Raji (cell line): ENCODE data around the gene ZC2HC1C.
A peak's percentile ranks its signal among the peaks of the same experiment; 100 is the strongest.

Source experiments
- POLR2A ChIP-seq: IDR thresholded peaks from 2 replicates; pipeline ENCODE4 v1.6.1; 2011; ENCODE audit warnings: low read depth, low read length, control low read depth; ENCODE audit not compliant: insufficient read depth

Gene ZC2HC1C, protein sequence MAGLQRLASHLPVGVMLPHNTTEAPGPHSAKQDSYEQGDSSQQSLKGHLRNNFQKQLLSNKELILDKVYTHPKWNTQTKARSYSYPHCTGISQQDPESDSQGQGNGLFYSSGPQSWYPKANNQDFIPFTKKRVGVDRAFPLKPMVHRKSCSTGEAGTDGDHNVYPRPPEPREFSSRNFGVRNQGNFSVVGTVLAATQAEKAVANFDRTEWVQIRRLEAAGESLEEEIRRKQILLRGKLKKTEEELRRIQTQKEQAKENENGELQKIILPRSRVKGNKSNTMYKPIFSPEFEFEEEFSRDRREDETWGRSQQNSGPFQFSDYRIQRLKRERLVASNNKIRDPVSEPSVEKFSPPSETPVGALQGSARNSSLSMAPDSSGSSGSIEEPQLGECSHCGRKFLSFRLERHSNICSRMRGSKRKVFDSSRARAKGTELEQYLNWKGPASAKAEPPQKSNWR

GRCh38 chr14:75069121-75069810 lies at the start of gene ZC2HC1C:
Gene ZC2HC1C (plus strand): TSS chr14:75069641. CDS start chr14:75070574, 933 bp downstream.
- TF ChIP-seq POLR2A: peak; percentile 59

DNA sequence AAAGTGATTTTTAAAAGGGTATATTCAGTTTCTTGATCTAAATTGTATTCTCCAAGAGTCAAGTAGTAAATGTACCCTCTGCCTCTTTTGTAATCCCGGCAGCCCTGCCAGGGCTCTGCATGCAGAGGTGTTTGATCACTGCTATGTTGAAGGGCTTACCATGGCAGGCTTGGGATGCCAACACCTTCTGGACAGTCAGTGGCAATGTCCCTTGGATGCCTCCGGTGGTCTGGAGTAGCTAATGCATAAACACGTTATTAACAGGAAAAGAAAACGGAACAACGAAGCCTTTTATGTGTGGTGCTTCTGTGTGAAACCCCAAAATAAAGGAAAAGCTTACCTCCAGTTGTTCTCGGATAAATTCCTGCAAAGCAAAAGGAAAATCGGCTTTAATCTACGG lies 46.8 kb upstream of the ZC2HC1C start:
- TF ChIP-seq POLR2A: no peak

GRCh38 chr14:75023108-75023507 lies 46.3 kb upstream of the ZC2HC1C start:
- TF ChIP-seq POLR2A: no peak

DNA sequence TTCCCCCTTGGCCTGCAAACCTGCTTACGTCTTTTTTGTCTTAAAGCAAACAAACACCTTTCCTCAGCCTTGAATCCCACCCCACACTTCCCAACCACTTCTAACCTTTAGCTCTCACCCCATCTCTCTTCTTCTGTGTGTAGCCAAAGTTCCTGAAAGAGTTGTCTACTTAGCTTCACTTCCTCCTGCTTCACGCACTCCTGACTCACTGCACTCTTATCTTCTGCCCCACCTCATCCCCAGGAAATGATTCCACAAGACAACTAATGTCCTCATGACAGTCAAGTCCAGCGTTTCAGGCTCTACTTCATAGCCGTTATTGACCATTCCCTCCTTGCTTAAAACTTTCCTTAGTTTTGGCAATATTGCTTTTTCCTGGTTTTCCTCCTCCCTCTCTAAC lies 44.4 kb upstream of the ZC2HC1C start:
- no peak for TF ChIP-seq POLR2A

DNA sequence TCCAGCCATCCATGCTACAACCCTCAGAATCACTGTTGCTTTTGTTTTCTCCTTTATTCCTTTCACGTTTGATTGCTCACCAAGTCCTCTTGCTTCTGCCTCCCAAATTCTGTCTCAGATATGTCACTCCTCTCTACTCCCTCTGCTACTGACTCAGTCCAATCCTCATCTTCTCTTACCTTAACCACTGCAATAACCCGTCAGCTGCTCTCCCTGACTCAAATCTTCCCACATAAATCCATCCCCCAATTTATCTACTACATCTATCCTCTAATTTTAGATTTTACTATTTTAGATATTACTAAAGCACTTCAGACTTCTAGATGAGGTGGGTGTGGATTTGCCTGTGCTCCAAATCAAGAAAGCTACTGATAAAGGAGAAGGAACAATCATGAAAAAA lies 43.6 kb upstream of the ZC2HC1C start:
- no peak for TF ChIP-seq POLR2A

DNA sequence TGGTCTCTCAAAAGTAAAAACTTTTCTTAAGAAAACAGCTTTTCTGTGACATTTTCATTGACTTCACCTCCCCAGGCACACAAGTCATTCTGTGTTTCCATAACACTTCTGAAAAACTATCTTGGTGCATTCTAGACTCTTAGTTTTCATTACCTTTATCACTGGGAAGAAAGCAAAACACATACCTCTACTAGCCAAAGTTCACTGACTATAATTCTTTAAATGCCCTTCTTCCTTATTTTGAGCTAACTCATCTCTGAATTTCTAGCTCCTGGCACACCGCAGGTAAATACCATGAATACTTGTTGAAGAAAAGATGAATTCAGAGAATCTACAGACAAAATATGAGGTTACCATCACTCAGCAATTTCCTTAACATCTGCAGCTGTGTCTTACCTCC lies 39.3 kb upstream of the ZC2HC1C start:
- no peak for TF ChIP-seq POLR2A

DNA sequence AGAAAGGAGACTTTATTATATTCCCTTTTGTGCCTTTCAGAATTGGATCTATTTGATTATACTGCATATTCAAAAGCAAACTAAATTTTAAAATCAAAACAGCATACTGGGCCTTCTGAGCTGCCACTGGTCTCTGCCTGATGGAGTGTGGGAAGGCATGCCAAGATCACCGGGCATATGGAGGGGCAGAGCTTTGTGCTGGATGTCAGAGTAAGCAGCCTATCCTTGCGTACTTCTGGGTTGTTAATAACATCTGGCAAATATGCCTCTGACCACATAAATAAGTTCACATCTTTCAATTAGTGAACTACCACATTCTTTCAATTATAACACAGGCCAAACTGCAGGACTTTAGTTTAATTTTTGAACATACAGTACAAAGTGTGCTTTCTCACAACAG lies 36.5 kb upstream of the ZC2HC1C start:
- no peak for TF ChIP-seq POLR2A

GRCh38 chr14:75040507-75040906 lies 28.9 kb upstream of the ZC2HC1C start:
- no peak for TF ChIP-seq POLR2A

GRCh38 chr14:75040959-75041358 lies 28.5 kb upstream of the ZC2HC1C start:
- no peak for TF ChIP-seq POLR2A

GRCh38 chr14:75041613-75042012 lies 27.8 kb upstream of the ZC2HC1C start:
- TF ChIP-seq POLR2A: no peak

DNA sequence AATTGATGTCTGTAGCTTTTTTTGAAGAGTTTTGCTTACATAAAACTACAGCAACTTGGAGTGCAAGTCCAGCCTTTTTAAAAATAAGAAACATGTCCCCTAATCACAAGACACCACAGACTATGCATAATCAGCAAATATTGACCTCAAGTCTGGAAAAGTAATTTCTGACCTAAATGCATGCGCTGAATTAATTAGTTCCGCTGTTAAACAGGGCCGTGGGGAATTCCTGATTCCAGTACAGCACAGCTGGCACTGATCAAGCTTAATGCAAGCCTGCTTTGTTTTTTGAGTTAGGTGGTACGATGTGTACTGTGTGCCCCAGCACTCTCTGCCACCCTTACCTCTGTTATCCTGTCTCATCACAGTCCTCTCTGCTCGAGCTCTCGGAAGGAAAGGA lies 27.4 kb upstream of the ZC2HC1C start:
- TF ChIP-seq POLR2A: no peak

DNA sequence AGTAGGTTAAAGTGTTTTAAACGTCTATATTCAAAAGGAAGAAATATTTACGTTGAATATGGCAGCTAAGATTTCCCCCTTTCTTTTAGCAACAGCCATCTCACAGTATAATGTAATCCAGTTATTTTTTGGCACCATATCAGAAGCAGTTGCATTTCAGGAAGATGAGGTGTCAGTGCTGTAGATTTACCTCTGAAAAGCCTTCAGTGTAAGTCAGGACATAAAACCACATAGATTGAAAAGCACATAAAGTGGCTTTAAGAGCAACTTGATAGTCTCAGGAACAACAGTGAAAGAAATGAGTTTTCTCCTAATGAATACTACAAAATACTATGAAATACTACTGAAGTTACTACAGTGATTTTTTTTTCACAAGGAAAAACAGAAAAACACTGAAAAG lies 25.1 kb upstream of the ZC2HC1C start:
- no peak for TF ChIP-seq POLR2A

DNA sequence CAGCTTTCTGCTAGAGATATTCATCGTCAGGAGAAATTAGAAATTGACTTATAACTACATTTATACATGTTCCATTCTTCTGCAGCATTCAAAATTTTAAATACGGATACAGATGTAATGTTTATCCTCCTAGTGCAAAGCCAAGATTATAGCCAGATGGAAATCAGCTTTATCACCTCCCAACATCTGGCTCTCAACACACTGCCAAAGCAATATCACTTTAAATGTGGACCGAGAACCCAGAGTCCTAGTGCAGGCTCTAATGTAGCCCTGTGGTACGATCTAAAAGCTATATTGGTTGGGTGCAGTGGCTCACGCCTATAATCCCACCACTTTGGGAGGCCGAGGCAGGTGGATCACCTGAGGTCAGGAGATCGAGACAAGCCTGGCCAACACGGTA lies 24.7 kb upstream of the ZC2HC1C start:
- TF ChIP-seq POLR2A: no peak

DNA sequence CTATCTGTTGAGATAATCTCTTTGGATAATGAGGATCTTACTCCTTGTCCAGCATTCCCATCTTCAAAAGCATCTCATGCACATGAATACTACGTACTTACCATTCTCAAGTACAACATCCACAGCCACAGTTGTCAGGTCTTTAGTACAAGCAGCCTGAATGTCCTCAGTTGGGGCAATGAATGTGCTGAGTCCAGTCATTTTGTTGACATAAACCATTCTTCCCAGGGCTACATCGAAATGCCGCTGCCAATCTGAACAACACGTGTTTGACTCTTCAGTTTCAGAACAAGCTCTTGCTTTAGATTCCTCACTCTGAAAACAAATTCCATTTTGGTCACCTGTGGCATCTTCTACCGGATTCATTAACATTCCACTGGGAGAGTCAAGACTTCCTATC lies 23.2 kb upstream of the ZC2HC1C start:
- no peak for TF ChIP-seq POLR2A

DNA sequence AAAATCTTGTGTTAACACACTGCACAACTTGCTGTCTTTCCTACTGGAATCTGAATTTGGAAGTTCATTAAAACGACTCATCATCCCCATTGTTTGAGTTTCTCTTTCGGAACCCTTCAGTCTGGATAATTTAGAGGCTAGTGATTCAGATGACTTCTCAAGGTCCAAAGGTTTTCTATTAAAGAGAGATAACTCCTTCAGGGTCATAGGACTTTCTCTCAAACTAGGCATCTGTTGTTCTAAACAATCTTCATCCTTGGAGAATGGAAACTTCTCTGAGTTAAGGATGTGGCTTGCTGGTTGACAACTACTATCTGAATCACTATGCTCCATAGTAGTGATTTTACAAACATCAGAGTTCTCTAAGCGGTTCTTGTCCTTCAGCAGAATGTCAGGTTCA lies 22.5 kb upstream of the ZC2HC1C start:
- TF ChIP-seq POLR2A: no peak

GRCh38 chr14:75047506-75047905 lies 21.9 kb upstream of the ZC2HC1C start:
- no peak for TF ChIP-seq POLR2A
